ENCODE data around the gene GLI3.

DNA sequence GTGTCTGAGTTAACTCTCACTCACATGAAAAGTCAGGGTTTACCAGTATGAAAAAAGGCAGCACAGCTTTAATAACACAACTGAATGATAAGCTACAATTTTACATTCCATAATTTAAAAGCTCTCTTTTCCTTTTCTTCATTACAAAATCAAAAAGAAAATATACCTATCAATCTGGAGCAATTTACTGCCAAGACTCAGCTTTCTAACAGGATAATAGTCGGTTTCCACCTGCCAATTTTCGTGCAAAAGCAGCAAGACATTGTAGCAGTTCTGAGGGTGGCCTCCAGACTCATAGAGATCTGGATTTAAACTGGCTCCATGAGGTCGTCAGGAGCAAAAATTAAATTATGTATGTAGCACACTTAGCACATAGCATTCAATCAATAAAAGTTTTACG lies 191.0 kb downstream of the GLI3 start:
- no peak for TF ChIP-seq POLR2AphosphoS5 (IDR thresholded peaks at IDR 0.05; ENCODE audit: low read depth, low read length)
- no peak for TF ChIP-seq POLR2A (IDR thresholded peaks at IDR 0.05; ENCODE audit: low read depth, low read length)
- no peak for TF ChIP-seq TAF1 (IDR thresholded peaks at IDR 0.05; ENCODE audit: borderline replicate concordance, low read depth, low read length)

Measured in GM12892 (cell line).